OCI-LY7 (cell line): ENCODE measurements around the gene TXNDC11. TPM values are rescaled to one million over a fixed set of nuclear protein-coding genes. Genes with fewer than 3 reads are reported as not detected.

Experiments
- BruUV-seq: library from RNA; stranded (reverse); fragments of 400-500 nt; replicated peaks from 2 replicates; lab custom pipeline; 2021; lab: Mats Ljungman, UMichigan
- CTCF ChIA-PET: fragments of 300-600 bp; sonication (Branson Sonifier 250); formaldehyde crosslinking; loops from one replicate; lab custom pipeline; 2022; ENCODE audit warnings: antibody characterized with exemption; ENCODE audit not compliant: unreplicated experiment; lab: Charles Lee
- POLR2A ChIA-PET: fragments of 300-600 bp; sonication (Branson Sonifier 250); formaldehyde crosslinking; loops from one replicate; lab custom pipeline; 2022; ENCODE audit warnings: antibody characterized with exemption; lab: Charles Lee
- DNase-seq: peaks from one replicate; pipeline ENCODE4 v3.0.0-alpha.2; 2015; ENCODE audit warnings: low spot score
- H2AFZ ChIP-seq: fragments of 200-600 bp; sonication (generic), shearing (Covaris generic); 2 replicates; pipeline ENCODE4 v1.6.1; 2014; ENCODE audit warnings: mild to moderate bottlenecking, antibody characterized with exemption, low read length, moderate library complexity
- H3K27ac ChIP-seq: fragments of 200-600 bp; sonication (generic); 2 replicates; pipeline ENCODE4 v1.5.1; 2014; ENCODE audit warnings: mixed run types, low read depth, mild to moderate bottlenecking, moderate library complexity, low read length, inconsistent platforms; ENCODE audit not compliant: poor library complexity, severe bottlenecking
- H3K36me3 ChIP-seq: fragments of 200-600 bp; sonication (generic); 2 replicates; pipeline ENCODE4 v1.6.1; 2014; ENCODE audit warnings: mild to moderate bottlenecking, antibody characterized with exemption, low read length, moderate library complexity, mixed read lengths; ENCODE audit not compliant: insufficient read depth
- H3K4me1 ChIP-seq: fragments of 200-600 bp; sonication (generic); 2 replicates; pipeline ENCODE4 v1.5.1; 2014; ENCODE audit warnings: mild to moderate bottlenecking, low read length; ENCODE audit not compliant: insufficient read depth, poor library complexity, severe bottlenecking
- H3K4me2 ChIP-seq: fragments of 200-600 bp; sonication (generic); 2 replicates; pipeline ENCODE4 v1.6.1; 2014; ENCODE audit warnings: mild to moderate bottlenecking, low read length
- H3K4me3 ChIP-seq: fragments of 200-600 bp; sonication (generic); 2 replicates; pipeline ENCODE4 v1.5.1; 2014; ENCODE audit warnings: mild to moderate bottlenecking, low read depth, low read length; ENCODE audit not compliant: poor library complexity, severe bottlenecking
- H3K79me2 ChIP-seq: fragments of 200-600 bp; sonication (generic); 2 replicates; pipeline ENCODE4 v1.6.1; 2016; ENCODE audit warnings: low read depth, mild to moderate bottlenecking, low read length, moderate library complexity, mixed read lengths; ENCODE audit not compliant: insufficient read depth
- H3K9me2 ChIP-seq: fragments of 200-600 bp; sonication (generic); 2 replicates; pipeline ENCODE4 v1.6.1; 2016; ENCODE audit warnings: mild to moderate bottlenecking, low read length, mixed read lengths; ENCODE audit not compliant: insufficient read depth
- H3K9me3 ChIP-seq: fragments of 200-600 bp; sonication (generic); 2 replicates; pipeline ENCODE4 v1.6.1; 2014; ENCODE audit warnings: mild to moderate bottlenecking, mixed run types, low read length, mixed read lengths
- H4K20me1 ChIP-seq: fragments of 200-600 bp; sonication (generic); 2 replicates; pipeline ENCODE4 v1.6.1; 2014; ENCODE audit warnings: mild to moderate bottlenecking, antibody characterized with exemption, low read length, moderate library complexity, mixed read lengths; ENCODE audit not compliant: insufficient read depth
- EZH2phosphoT487 ChIP-seq: fragments of 200-600 bp; sonication (generic); IDR thresholded peaks from 2 replicates; pipeline ENCODE4 v1.6.1; 2018; ENCODE audit warnings: low read depth, borderline replicate concordance, mild to moderate bottlenecking, mixed run types, antibody characterized with exemption, low read length, moderate library complexity, mixed read lengths
- intact Hi-C: fragments of 100-400 bp; cut with micrococcal nuclease; formaldehyde crosslinking; loops from one replicate; pipeline ENCODE4 v1.10.0; 2022; ENCODE audit not compliant: unreplicated experiment
- total RNA-seq, 2 experiments: library from RNA; depleted of rRNA in 1 of 2; stranded (reverse); fragments of >200 nt in 1 of 2; shearing (Covaris generic) in 1 of 2; gene quantifications; 2 replicates each; pipeline ENCODE4 v1.2.3, GENCODE V29; 2014 to 2022
- TF ChIP-seq, protein P1 (sequence below): fragments of 200-600 bp; sonication (generic); conservative IDR thresholded peaks from 2 replicates; pipeline ENCODE4 v1.5.1; 2014; ENCODE audit warnings: mild to moderate bottlenecking, antibody characterized with exemption, low read length, moderate library complexity, mixed read lengths

TXNDC11 gene
- total RNA-seq, 2 experiments from 2014 or later: 88.6 to 96.0 TPM

DNA sequence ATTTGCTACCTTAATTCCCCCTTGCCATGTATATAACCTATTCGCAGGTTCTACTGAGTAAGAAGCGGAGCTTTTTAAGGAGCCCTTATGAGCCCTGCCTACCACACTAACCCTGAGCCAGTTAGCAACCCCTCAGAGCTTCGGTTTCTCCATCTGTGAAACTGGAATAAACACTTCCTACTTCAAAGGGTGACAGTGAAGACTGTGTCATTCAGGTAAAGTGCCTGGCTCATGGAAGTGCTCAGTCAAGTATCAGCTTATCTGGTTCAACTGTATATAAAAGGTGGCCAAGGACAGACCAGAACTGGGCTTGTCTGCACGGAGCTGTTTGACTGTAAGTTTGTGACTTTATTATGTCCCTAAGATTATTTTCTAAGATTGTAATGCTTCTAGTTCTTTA lies 31.0 kb downstream of the TXNDC11 start:
- H4K20me1 ChIP-seq: no peaks in the 10 kb centered on the region
- H3K4me2 ChIP-seq: no peak overlapping the region
- H3K9me2 ChIP-seq: no peaks in the 10 kb centered on the region
- ChIA-PET POLR2A (interaction anchor here (0.7 to 2.8 kb wide), 5 partner anchors 21 to 359 kb away, joined by 3 to 14 read pairs (median 4); no protein-coding TSS in a partner anchor), CTCF (interaction anchor here (0.6 to 1.3 kb wide), 3 partner anchors 21 to 85 kb away, joined by 3 read pairs; partner anchors contain the start of gene ZC3H7A)
- H3K4me3 ChIP-seq: no peak overlapping the region
- BruUV-seq: no TSS peak
- H3K79me2 ChIP-seq: peaks cover 6% of the 10 kb centered on the region; the same call in 1 of the 2 replicates
- no peak overlapping the region for H2AFZ ChIP-seq
- no peak for DNase-seq
- peaks cover 75% of the 10 kb centered on the region for H3K36me3 ChIP-seq
- peak overlapping the region; percentile 5 for H3K27ac ChIP-seq
- no peak for TF ChIP-seq EZH2phosphoT487
- TF ChIP-seq, protein P1, sequence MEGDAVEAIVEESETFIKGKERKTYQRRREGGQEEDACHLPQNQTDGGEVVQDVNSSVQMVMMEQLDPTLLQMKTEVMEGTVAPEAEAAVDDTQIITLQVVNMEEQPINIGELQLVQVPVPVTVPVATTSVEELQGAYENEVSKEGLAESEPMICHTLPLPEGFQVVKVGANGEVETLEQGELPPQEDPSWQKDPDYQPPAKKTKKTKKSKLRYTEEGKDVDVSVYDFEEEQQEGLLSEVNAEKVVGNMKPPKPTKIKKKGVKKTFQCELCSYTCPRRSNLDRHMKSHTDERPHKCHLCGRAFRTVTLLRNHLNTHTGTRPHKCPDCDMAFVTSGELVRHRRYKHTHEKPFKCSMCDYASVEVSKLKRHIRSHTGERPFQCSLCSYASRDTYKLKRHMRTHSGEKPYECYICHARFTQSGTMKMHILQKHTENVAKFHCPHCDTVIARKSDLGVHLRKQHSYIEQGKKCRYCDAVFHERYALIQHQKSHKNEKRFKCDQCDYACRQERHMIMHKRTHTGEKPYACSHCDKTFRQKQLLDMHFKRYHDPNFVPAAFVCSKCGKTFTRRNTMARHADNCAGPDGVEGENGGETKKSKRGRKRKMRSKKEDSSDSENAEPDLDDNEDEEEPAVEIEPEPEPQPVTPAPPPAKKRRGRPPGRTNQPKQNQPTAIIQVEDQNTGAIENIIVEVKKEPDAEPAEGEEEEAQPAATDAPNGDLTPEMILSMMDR: no peak
- no peaks in the 10 kb centered on the region for H3K9me3 ChIP-seq
- intact Hi-C loops: no loop called here
- peaks cover 52% of the 10 kb centered on the region for H3K4me1 ChIP-seq

DNA sequence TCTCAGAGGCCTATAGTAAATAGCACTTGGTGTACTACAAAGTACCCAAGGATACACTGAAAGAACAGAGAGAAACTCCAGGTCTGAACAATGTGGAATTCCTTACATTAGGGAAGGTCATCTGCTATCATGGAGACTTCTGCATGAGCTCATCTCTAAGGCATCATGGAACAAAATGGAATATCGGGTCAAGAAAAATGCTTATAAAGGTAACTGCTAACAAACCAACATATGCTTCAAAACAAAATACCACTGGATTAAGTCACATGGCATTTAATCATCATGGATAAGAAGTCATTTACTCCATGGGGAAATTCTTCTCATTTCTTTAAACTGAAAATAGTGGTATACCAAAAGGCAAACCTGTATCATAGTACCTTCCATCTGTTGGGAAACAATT lies 34.2 kb downstream of the TXNDC11 start:
- intact Hi-C loops: no loop called here
- H3K4me2 ChIP-seq: no peak overlapping the region
- TF ChIP-seq, protein P1: no peak
- no peak overlapping the region for H3K27ac ChIP-seq
- BruUV-seq: no TSS peak
- peaks cover 79% of the 10 kb centered on the region for H3K36me3 ChIP-seq
- CTCF ChIA-PET: no interaction called here
- H3K9me2 ChIP-seq: no peaks in the 10 kb centered on the region
- no peak overlapping the region for H2AFZ ChIP-seq
- H3K9me3 ChIP-seq: no peaks in the 10 kb centered on the region
- peaks cover 43% of the 10 kb centered on the region for H3K4me1 ChIP-seq
- H4K20me1 ChIP-seq: no peaks in the 10 kb centered on the region
- no peak overlapping the region for H3K4me3 ChIP-seq
- DNase-seq: no peak
- no peaks in the 10 kb centered on the region for H3K79me2 ChIP-seq
- POLR2A ChIA-PET: interaction anchor here (0.6 to 1.9 kb wide), 5 partner anchors 18 to 230 kb away, joined by 3 to 15 read pairs (median 4); no protein-coding TSS in a partner anchor

DNA sequence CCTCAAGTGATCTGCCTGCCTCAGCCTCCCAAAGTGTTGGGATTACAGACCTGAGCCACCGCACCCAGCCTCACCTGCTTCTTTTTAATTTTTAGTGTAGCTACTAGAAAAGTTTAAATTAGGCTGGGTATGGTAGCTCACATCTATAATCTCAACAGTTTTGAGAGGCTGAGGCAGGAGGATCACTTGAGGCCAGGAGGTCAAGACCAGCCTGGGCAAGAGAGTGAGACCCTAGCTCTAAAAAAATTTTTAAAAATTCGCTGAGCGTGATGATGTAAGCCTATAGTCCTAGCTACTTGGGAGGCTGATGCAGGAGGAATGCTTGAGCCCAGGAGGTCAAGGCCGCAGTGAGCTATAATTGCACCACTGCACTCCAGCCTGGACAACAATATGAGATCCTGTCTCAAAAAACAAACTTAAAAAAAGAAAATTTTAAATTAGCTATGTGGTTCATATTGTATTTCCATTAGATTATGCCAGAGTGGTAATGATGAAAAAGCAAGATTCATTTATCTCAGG lies 34.9 kb downstream of the TXNDC11 start:
- POLR2A ChIA-PET: interaction anchor here (0.6 to 1.9 kb wide), 5 partner anchors 18 to 229 kb away, joined by 3 to 15 read pairs (median 4); no protein-coding TSS in a partner anchor
- TF ChIP-seq EZH2phosphoT487: no peak
- TF ChIP-seq, protein P1: no peak

More for the DNA sequence above, 34.9 kb downstream of the TXNDC11 start:
- H3K9me2 ChIP-seq: no peaks in the 10 kb centered on the region
- H3K4me2 ChIP-seq: no peak overlapping the region
- peaks cover 43% of the 10 kb centered on the region for H3K4me1 ChIP-seq
- no peaks in the 10 kb centered on the region for H4K20me1 ChIP-seq
- H3K79me2 ChIP-seq: no peaks in the 10 kb centered on the region
- no peak for DNase-seq
- H3K36me3 ChIP-seq: peaks cover 79% of the 10 kb centered on the region
- no peak overlapping the region for H3K27ac ChIP-seq
- H2AFZ ChIP-seq: no peak overlapping the region
- no peaks in the 10 kb centered on the region for H3K9me3 ChIP-seq
- H3K4me3 ChIP-seq: no peak overlapping the region
- no TSS peak for BruUV-seq
- intact Hi-C loops: no loop called here
- CTCF ChIA-PET: no interaction called here
